WTC11 (cell line): ENCODE results near the gene LOXL1. TPM values are rescaled to one million over a fixed set of nuclear protein-coding genes. Genes with fewer than 3 reads are reported as not detected.
"Not testable (repeated sequence)": the region's sequence is repeated elsewhere in the genome, so short reads cannot be mapped to it uniquely, and the experiment has no call there.

Experiments used
- ATAC-seq: fragments of 200-7000 bp; cut with Tn5 transposase; 2 replicates; pipeline ENCODE4 v1.10.0; 2021; ENCODE audit warnings: mild to moderate bottlenecking, moderate library complexity
- CTCF ChIA-PET: fragments of 300-600 bp; sonication (Branson Sonifier 250); formaldehyde crosslinking; loops from one replicate; lab custom pipeline; 2021; ENCODE audit warnings: antibody characterized with exemption; lab: Charles Lee
- POLR2A ChIA-PET: fragments of 350-600 bp; sonication (Branson Sonifier 250); formaldehyde crosslinking; loops from one replicate; lab custom pipeline; 2021; ENCODE audit warnings: antibody characterized with exemption; lab: Charles Lee
- DNase-seq: peaks from one replicate; pipeline ENCODE4 v3.0.0; 2021; ENCODE audit warnings: low spot score
- H3K27ac Mint-ChIP-seq: 2 replicates; pipeline ENCODE4 v1.8.0; 2021; ENCODE audit warnings: mixed read lengths
- H3K27me3 Mint-ChIP-seq: 2 replicates; pipeline ENCODE4 v1.8.0; 2021; ENCODE audit warnings: low read depth, mild to moderate bottlenecking, moderate library complexity, mixed read lengths
- H3K36me3 Mint-ChIP-seq: 2 replicates; pipeline ENCODE4 v1.8.0; 2021; ENCODE audit warnings: mixed read lengths
- H3K4me1 Mint-ChIP-seq: 2 replicates; pipeline ENCODE4 v1.8.0; 2022; ENCODE audit warnings: mixed read lengths
- H3K4me3 Mint-ChIP-seq: 2 replicates; pipeline ENCODE4 v1.8.0; 2021; ENCODE audit warnings: mild to moderate bottlenecking, moderate library complexity, mixed read lengths
- H3K9me3 Mint-ChIP-seq: 2 replicates; pipeline ENCODE4 v1.8.0; 2021; ENCODE audit warnings: mixed read lengths
- AR ChIP-seq: fragments of 250-450 bp; sonication (Bioruptor Pico); IDR thresholded peaks from 2 replicates; pipeline ENCODE4 v1.9.0; 2021; ENCODE audit warnings: mild to moderate bottlenecking
- CREB1 ChIP-seq: sonication (generic); formaldehyde crosslinking; IDR thresholded peaks from 2 replicates; pipeline ENCODE4 v1.8.0; 2023; ENCODE audit warnings: mild to moderate bottlenecking, missing genetic modification reagents
- CREM ChIP-seq: sonication (generic); formaldehyde crosslinking; IDR thresholded peaks from 2 replicates; pipeline ENCODE4 v1.8.1; 2022; ENCODE audit warnings: mild to moderate bottlenecking, missing genetic modification reagents, moderate library complexity
- FOXK1 ChIP-seq: sonication (generic); formaldehyde crosslinking; IDR thresholded peaks from 2 replicates; pipeline ENCODE4 v1.8.0; 2022; ENCODE audit warnings: mild to moderate bottlenecking, moderate library complexity, missing genetic modification reagents
- HMGA2 ChIP-seq: fragments of 250-450 bp; sonication (Bioruptor Pico); IDR thresholded peaks from 2 replicates; pipeline ENCODE4 v1.4.0; 2021; ENCODE audit warnings: mild to moderate bottlenecking, moderate library complexity
- JAZF1 ChIP-seq: fragments of 250-450 bp; sonication (Bioruptor Pico); IDR thresholded peaks from 2 replicates; pipeline ENCODE4 v1.9.0; 2021; ENCODE audit warnings: moderate library complexity, mild to moderate bottlenecking, inconsistent platforms
- KAT7 ChIP-seq: sonication (generic); formaldehyde crosslinking; IDR thresholded peaks from 2 replicates; pipeline ENCODE4 v1.8.1; 2023; ENCODE audit warnings: missing genetic modification reagents, mild to moderate bottlenecking, borderline replicate concordance
- MAX ChIP-seq: sonication (generic); formaldehyde crosslinking; IDR thresholded peaks from 2 replicates; pipeline ENCODE4 v1.8.0; 2022; ENCODE audit warnings: mild to moderate bottlenecking, missing genetic modification reagents
- MXD4 ChIP-seq: fragments of 250-450 bp; sonication (Bioruptor Pico); IDR thresholded peaks from 2 replicates; pipeline ENCODE4 v1.8.0; 2021; ENCODE audit warnings: mild to moderate bottlenecking, moderate library complexity, borderline replicate concordance
- NFE2L1 ChIP-seq: sonication (generic); formaldehyde crosslinking; IDR thresholded peaks from 2 replicates; pipeline ENCODE4 v1.8.1; 2023; ENCODE audit warnings: missing genetic modification reagents
- NFYB ChIP-seq: sonication (generic); formaldehyde crosslinking; conservative IDR thresholded peaks from 2 replicates; pipeline ENCODE4 v1.8.0; 2022; ENCODE audit warnings: low read depth, missing genetic modification reagents
- PRRX2 ChIP-seq: fragments of 250-450 bp; sonication (Bioruptor Pico); IDR thresholded peaks from 2 replicates; pipeline ENCODE4 v1.8.0; 2021; ENCODE audit warnings: mild to moderate bottlenecking
- RELA ChIP-seq: sonication (generic); formaldehyde crosslinking; IDR thresholded peaks from 2 replicates; pipeline ENCODE4 v1.8.1; 2022; ENCODE audit warnings: missing genetic modification reagents, mild to moderate bottlenecking, borderline replicate concordance
- SMAD3 ChIP-seq: sonication (generic); formaldehyde crosslinking; IDR thresholded peaks from 2 replicates; pipeline ENCODE4 v1.8.0; 2022; ENCODE audit warnings: missing genetic modification reagents, mild to moderate bottlenecking, borderline replicate concordance
- ZNF219 ChIP-seq: sonication (generic); formaldehyde crosslinking; IDR thresholded peaks from 2 replicates; pipeline ENCODE4 v1.8.0; 2023; ENCODE audit warnings: missing genetic modification reagents, mild to moderate bottlenecking, borderline replicate concordance
- ZNF263 ChIP-seq: sonication (generic); formaldehyde crosslinking; IDR thresholded peaks from 2 replicates; pipeline ENCODE4 v1.8.1; 2022; ENCODE audit warnings: low read depth, mild to moderate bottlenecking, moderate library complexity, missing genetic modification reagents
- ZNF425 ChIP-seq: fragments of 250-450 bp; sonication (Bioruptor Pico); conservative IDR thresholded peaks from 2 replicates; pipeline ENCODE4 v1.9.0; 2021; ENCODE audit warnings: mild to moderate bottlenecking
- total RNA-seq: library from RNA; stranded (reverse); gene quantifications from 3 replicates; pipeline ENCODE4 v1.2.3, GENCODE V29; 2021
- TF ChIP-seq, protein P1 (sequence below): sonication (generic); formaldehyde crosslinking; IDR thresholded peaks from 2 replicates; pipeline ENCODE4 v1.8.0; 2022; ENCODE audit warnings: mild to moderate bottlenecking, missing genetic modification reagents
- TF ChIP-seq, protein P2 (sequence below): sonication (generic); formaldehyde crosslinking; IDR thresholded peaks from 2 replicates; pipeline ENCODE4 v1.8.1; 2023; ENCODE audit warnings: mild to moderate bottlenecking, missing genetic modification reagents, moderate library complexity
- TF ChIP-seq, protein P3 (sequence below): sonication (generic); formaldehyde crosslinking; IDR thresholded peaks from 2 replicates; pipeline ENCODE4 v1.8.1; 2023; ENCODE audit warnings: mild to moderate bottlenecking, missing genetic modification reagents

The LOXL1 gene
- total RNA-seq, 1 experiment from 2014 or later = 10.6 TPM

- TF ChIP-seq ZNF425 (CRISPR knock-in tag) = no peak
These were observed 11.5 kb downstream of the LOXL1 start (continued) for GRCh38 chr15:73937726-73938125.

DNA sequence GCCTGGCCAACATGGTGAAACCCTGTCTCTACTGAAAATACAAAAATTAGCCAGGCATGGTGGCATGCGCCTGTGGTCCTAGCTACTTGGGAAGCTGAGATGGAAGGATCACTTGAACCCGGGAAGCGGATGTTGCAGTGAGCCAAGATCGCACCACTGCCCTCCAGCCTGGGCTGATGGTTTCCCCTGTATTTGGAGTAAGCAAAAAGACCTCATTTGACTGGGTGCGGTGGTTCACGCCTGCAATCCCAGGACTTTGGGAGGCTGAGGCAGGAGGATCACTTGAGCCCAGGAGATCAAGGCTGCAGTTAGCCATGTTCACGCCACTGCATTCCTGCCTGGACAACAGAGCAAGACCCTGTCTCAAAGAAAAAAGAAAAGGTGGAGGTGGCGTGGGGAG is 12.3 kb downstream of the LOXL1 start:
- H3K27ac Mint-ChIP-seq, H3K27me3 Mint-ChIP-seq, ATAC-seq, H3K9me3 Mint-ChIP-seq, POLR2A ChIA-PET, H3K36me3 Mint-ChIP-seq, H3K4me3 Mint-ChIP-seq, DNase-seq: not testable (repeated sequence)
- peaks cover 14% of the 10 kb centered on the region for H3K4me1 Mint-ChIP-seq
- CTCF ChIA-PET = interaction anchor here (1.0 to 2.7 kb wide), 4 partner anchors 11 to 26 kb away, joined by 5 to 13 read pairs (median 6); no protein-coding TSS in a partner anchor

- Mint-ChIP-seq H3K27ac (no peak overlapping the region), H3K4me3 (no peak overlapping the region), H3K4me1 (peaks cover 14% of the 10 kb centered on the region), H3K27me3 (no peaks in the 10 kb centered on the region), H3K36me3 (no peaks in the 10 kb centered on the region), H3K9me3 (no peaks in the 10 kb centered on the region)
- no peak for DNase-seq
- TF ChIP-seq HMGA2 (CRISPR knock-in tag) (no peak), CREM (no peak), JAZF1 (CRISPR knock-in tag) (no peak), FOXK1 (no peak), MXD4 (CRISPR knock-in tag) (no peak), AR (CRISPR knock-in tag) (no peak), NFYB (CRISPR knock-in tag) (no peak), NFE2L1 (CRISPR knock-in tag) (no peak), CREB1 (no peak), SMAD3 (CRISPR knock-in tag) (no peak), PRRX2 (no peak), KAT7 (CRISPR knock-in tag) (no peak), ZNF263 (CRISPR knock-in tag) (no peak), RELA (CRISPR knock-in tag) (no peak), ZNF219 (no peak), MAX (no peak)
- TF ChIP-seq, protein P1, sequence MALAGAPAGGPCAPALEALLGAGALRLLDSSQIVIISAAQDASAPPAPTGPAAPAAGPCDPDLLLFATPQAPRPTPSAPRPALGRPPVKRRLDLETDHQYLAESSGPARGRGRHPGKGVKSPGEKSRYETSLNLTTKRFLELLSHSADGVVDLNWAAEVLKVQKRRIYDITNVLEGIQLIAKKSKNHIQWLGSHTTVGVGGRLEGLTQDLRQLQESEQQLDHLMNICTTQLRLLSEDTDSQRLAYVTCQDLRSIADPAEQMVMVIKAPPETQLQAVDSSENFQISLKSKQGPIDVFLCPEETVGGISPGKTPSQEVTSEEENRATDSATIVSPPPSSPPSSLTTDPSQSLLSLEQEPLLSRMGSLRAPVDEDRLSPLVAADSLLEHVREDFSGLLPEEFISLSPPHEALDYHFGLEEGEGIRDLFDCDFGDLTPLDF (CRISPR knock-in tag) = no peak
- TF ChIP-seq, protein P2, sequence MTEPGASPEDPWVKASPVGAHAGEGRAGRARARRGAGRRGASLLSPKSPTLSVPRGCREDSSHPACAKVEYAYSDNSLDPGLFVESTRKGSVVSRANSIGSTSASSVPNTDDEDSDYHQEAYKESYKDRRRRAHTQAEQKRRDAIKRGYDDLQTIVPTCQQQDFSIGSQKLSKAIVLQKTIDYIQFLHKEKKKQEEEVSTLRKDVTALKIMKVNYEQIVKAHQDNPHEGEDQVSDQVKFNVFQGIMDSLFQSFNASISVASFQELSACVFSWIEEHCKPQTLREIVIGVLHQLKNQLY (CRISPR knock-in tag) = no peak
- TF ChIP-seq, protein P3, sequence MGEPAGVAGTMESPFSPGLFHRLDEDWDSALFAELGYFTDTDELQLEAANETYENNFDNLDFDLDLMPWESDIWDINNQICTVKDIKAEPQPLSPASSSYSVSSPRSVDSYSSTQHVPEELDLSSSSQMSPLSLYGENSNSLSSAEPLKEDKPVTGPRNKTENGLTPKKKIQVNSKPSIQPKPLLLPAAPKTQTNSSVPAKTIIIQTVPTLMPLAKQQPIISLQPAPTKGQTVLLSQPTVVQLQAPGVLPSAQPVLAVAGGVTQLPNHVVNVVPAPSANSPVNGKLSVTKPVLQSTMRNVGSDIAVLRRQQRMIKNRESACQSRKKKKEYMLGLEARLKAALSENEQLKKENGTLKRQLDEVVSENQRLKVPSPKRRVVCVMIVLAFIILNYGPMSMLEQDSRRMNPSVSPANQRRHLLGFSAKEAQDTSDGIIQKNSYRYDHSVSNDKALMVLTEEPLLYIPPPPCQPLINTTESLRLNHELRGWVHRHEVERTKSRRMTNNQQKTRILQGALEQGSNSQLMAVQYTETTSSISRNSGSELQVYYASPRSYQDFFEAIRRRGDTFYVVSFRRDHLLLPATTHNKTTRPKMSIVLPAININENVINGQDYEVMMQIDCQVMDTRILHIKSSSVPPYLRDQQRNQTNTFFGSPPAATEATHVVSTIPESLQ = no peak
- POLR2A ChIA-PET = no interaction called here
- CTCF ChIA-PET = interaction anchor here (0.5 to 2.7 kb wide), 4 partner anchors 11 to 206 kb away, joined by 4 to 13 read pairs (median 6); no protein-coding TSS in a partner anchor
- ATAC-seq = no peak
These were observed 12.9 kb downstream of the LOXL1 start for GRCh38 chr15:73939138-73939537.
